ENCODE data around the gene PRG2.
"Not testable (repeated sequence)": the region's sequence is repeated elsewhere in the genome, so short reads cannot be mapped to it uniquely, and the experiment has no call there.

DNA sequence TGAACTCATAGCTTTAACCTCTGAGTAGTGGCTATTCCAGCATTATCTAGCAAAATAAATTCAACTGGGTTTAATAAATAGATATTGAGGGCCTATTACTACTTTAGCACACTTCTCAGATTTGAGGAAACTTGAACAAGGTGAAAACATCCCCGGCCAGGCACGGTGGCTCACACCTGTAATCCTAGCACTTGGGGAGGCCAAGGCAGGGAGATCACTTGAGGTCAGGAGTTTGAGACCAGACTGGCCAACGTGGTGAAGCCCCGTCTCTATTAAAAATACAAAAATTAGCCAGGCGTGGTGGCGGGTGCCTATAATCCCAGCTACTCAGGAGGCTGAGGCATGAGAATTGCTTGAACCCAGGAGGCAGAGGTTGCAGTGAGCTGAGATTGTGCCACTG lies 53.6 kb downstream of the PRG2 start:
- TF ChIP-seq, protein P1, sequence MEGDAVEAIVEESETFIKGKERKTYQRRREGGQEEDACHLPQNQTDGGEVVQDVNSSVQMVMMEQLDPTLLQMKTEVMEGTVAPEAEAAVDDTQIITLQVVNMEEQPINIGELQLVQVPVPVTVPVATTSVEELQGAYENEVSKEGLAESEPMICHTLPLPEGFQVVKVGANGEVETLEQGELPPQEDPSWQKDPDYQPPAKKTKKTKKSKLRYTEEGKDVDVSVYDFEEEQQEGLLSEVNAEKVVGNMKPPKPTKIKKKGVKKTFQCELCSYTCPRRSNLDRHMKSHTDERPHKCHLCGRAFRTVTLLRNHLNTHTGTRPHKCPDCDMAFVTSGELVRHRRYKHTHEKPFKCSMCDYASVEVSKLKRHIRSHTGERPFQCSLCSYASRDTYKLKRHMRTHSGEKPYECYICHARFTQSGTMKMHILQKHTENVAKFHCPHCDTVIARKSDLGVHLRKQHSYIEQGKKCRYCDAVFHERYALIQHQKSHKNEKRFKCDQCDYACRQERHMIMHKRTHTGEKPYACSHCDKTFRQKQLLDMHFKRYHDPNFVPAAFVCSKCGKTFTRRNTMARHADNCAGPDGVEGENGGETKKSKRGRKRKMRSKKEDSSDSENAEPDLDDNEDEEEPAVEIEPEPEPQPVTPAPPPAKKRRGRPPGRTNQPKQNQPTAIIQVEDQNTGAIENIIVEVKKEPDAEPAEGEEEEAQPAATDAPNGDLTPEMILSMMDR (conservative IDR thresholded peaks at IDR 0.05): not testable (repeated sequence)
- TF ChIP-seq ZFX (IDR thresholded peaks at IDR 0.05): not testable (repeated sequence)

Data from C4-2B (cell line).